Endothelial cell (in vitro differentiated cells): ENCODE measurements around the gene CXCR2. TPM values are rescaled to one million over a fixed set of nuclear protein-coding genes. Genes with fewer than 3 reads are reported as not detected.
"Not testable (repeated sequence)": the region's sequence is repeated elsewhere in the genome, so short reads cannot be mapped to it uniquely, and the experiment has no call there.

Experiments used
- DNase-seq: peaks from one replicate; pipeline ENCODE4 v3.0.0; 2021; ENCODE audit warnings: low spot score
- H3K27ac Mint-ChIP-seq: one replicate; pipeline ENCODE4 v1.8.0; 2021; ENCODE audit warnings: mixed read lengths, inconsistent platforms; ENCODE audit not compliant: unreplicated experiment
- H3K27me3 Mint-ChIP-seq: one replicate; pipeline ENCODE4 v1.8.0; 2021; ENCODE audit warnings: mild to moderate bottlenecking, moderate library complexity, mixed read lengths, inconsistent platforms; ENCODE audit not compliant: unreplicated experiment
- H3K36me3 Mint-ChIP-seq: one replicate; pipeline ENCODE4 v1.8.0; 2021; ENCODE audit warnings: mild to moderate bottlenecking, low read depth, mixed read lengths, inconsistent platforms; ENCODE audit not compliant: unreplicated experiment
- H3K4me1 Mint-ChIP-seq: one replicate; pipeline ENCODE4 v1.8.0; 2021; ENCODE audit warnings: mild to moderate bottlenecking, mixed read lengths, inconsistent platforms; ENCODE audit not compliant: unreplicated experiment
- H3K4me3 Mint-ChIP-seq: one replicate; pipeline ENCODE4 v1.8.0; 2021; ENCODE audit warnings: mild to moderate bottlenecking, mixed read lengths, inconsistent platforms; ENCODE audit not compliant: unreplicated experiment
- H3K9me3 Mint-ChIP-seq: one replicate; pipeline ENCODE4 v1.8.0; 2021; ENCODE audit warnings: mixed read lengths, inconsistent platforms; ENCODE audit not compliant: unreplicated experiment
- total RNA-seq: library from RNA; stranded (reverse); fragmentation: NEBNext Ultra II Directional; extraction: Animal tissue kit (Norgen Biotek cat#: 25700); gene quantifications from one replicate; pipeline ENCODE4 v1.2.1, GENCODE V29; 2021; ENCODE audit not compliant: unreplicated experiment
- TF ChIP-seq, protein P1 (sequence below): fragments of 200-600 bp; sonication (generic); IDR thresholded peaks from one replicate; pipeline ENCODE4 v1.5.0; 2021; ENCODE audit warnings: antibody characterized with exemption; ENCODE audit not compliant: unreplicated experiment

The CXCR2 gene
- total RNA-seq, 1 donor from 2014 or later: 0.49 TPM

DNA sequence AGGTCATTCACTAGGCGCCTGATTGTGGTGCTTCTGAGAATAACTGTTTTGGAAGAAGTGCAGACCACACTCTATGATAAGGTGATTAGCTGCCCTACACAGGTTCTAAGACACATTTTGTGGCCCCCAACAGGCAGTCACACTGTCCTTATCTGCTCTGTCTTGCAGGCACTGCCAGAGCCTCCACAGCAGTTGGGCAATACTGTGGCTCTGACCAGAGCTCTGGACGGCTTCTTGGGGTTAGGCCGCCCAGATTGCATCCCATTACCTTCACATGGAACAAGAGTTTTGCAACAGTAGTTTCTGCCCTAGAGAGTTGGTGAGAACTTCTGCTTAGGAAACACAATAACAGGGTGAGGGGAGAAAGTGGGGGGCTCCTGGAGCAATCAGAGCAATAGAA is 34.1 kb upstream of the CXCR2 start:
- H3K27ac Mint-ChIP-seq: no peak overlapping the region
- no peak overlapping the region for H3K4me3 Mint-ChIP-seq
- H3K27me3 Mint-ChIP-seq: peaks cover 12% of the 10 kb centered on the region
- TF ChIP-seq, protein P1, sequence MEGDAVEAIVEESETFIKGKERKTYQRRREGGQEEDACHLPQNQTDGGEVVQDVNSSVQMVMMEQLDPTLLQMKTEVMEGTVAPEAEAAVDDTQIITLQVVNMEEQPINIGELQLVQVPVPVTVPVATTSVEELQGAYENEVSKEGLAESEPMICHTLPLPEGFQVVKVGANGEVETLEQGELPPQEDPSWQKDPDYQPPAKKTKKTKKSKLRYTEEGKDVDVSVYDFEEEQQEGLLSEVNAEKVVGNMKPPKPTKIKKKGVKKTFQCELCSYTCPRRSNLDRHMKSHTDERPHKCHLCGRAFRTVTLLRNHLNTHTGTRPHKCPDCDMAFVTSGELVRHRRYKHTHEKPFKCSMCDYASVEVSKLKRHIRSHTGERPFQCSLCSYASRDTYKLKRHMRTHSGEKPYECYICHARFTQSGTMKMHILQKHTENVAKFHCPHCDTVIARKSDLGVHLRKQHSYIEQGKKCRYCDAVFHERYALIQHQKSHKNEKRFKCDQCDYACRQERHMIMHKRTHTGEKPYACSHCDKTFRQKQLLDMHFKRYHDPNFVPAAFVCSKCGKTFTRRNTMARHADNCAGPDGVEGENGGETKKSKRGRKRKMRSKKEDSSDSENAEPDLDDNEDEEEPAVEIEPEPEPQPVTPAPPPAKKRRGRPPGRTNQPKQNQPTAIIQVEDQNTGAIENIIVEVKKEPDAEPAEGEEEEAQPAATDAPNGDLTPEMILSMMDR: no peak
- no peaks in the 10 kb centered on the region for H3K4me1 Mint-ChIP-seq
- H3K9me3 Mint-ChIP-seq: no peaks in the 10 kb centered on the region
- no peak for DNase-seq
- H3K36me3 Mint-ChIP-seq: no peaks in the 10 kb centered on the region

DNA sequence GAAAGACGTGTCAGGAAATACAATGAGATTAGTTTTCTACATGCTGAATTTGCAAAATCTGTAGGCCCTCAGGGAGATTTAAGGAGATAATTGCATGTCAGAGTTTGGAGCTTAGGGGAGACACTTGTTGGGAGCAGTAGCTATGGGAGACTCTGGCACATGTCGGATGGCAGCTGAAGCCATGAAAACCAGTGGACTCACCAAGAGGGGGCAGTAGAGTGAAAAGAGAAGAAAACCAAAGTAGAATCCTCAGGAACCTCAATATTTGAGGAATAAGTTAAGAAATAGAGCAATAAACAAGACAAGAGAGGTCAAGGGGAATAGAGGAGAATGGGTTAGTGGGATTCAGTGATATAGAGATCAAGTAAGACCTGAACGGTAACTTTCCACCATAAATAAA is 31.9 kb upstream of the CXCR2 start:
- no peak for DNase-seq
- TF ChIP-seq, protein P1: no peak
- Mint-ChIP-seq H3K36me3 (no peaks in the 10 kb centered on the region), H3K4me1 (no peaks in the 10 kb centered on the region), H3K4me3 (no peak overlapping the region), H3K27ac (no peak overlapping the region), H3K27me3 (peaks cover 9% of the 10 kb centered on the region), H3K9me3 (no peaks in the 10 kb centered on the region)

DNA sequence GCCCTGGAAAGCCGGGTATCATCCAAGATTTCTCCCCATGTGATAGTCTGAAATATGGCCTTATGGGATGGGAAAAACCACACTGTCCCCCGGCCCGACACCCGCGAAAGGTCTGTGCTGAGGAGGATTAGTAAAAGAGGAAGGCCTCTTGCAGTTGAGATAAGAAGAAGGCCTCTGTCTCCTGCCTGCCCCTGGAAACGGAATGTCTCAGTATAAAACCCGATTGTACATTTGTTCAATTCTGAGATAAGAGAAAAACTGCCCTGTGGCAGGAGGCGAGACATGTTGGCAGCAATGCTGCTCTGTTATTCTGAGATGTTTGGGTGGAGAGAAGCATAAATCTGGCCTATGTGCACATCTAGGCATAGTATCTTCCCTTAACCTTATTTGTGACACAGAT is 30.0 kb upstream of the CXCR2 start:
- TF ChIP-seq, protein P1: no peak
- Mint-ChIP-seq H3K4me3 (no peak overlapping the region), H3K36me3 (no peaks in the 10 kb centered on the region), H3K27me3 (peaks cover 4% of the 10 kb centered on the region), H3K27ac (no peak overlapping the region), H3K4me1 (no peaks in the 10 kb centered on the region), H3K9me3 (no peaks in the 10 kb centered on the region)
- no peak for DNase-seq

DNA sequence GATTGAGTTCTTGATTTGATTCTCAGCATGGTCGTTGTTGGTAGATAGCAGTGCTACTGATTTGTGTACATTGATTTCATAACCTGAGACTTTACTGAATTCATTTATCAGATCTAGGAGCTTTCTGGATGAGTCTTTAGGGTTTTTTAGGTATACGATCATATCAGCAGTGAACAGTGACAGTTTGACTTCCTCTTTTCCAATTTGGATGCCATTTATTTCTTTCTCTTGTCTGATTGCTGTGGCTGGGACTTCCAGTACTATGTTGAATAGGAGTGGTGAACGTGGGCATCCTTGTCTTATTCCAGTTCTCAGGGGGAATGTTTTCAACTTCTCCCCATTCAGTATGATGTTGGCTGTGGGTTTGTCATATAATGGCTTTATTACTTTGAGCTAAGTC is 27.9 kb upstream of the CXCR2 start:
- Mint-ChIP-seq H3K36me3 (no peaks in the 10 kb centered on the region), H3K4me3 (no peak overlapping the region), H3K27me3 (peaks cover 3% of the 10 kb centered on the region), H3K9me3 (no peaks in the 10 kb centered on the region), H3K4me1 (no peaks in the 10 kb centered on the region), H3K27ac (no peak overlapping the region)
- DNase-seq: no peak
- TF ChIP-seq, protein P1: no peak

DNA sequence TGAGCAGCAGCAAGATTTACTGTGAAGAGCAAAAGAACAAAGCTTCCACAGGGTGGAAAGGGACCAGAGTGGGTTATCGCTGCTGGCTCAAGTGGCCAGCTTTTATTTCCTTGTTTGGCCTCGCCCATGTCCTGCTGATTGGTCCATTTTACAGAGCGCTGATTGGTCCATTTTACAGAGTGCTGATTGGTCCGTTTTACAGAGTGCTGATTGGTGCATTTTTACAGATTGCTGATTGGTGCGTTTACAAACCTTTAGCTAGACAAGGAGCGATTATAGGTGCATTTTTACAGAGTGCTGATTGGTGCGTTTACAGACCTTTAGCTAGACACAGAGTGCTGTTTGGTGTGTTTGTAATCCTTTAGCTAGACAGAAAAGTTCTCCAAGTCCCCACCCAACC is 17.0 kb upstream of the CXCR2 start:
- not testable (repeated sequence) for DNase-seq, H3K27me3 Mint-ChIP-seq
- peaks cover 13% of the 10 kb centered on the region for H3K9me3 Mint-ChIP-seq

DNA sequence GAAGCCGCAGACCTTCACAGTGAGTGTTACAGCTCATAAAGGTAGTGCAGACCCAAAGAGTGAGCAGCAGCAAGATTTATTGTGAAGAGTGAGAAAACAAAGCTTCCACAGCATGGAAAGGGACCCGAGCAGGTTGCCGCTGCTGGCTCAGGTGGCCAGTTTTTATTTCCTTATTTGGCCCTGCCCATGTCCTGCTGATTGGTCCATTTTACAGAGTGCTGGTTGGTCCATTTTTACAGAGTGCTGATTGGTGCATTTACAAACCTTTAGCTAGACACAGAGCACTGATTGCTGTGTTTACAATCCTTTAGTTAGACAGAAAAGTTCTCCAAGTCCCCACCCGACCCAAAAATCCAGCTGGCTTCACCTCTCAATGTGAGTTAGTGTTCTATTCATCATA is 4.0 kb upstream of the CXCR2 start:
- H3K9me3 Mint-ChIP-seq, H3K27ac Mint-ChIP-seq, H3K36me3 Mint-ChIP-seq, H3K27me3 Mint-ChIP-seq, H3K4me3 Mint-ChIP-seq, DNase-seq: not testable (repeated sequence)
- peaks cover 18% of the 10 kb centered on the region for H3K4me1 Mint-ChIP-seq

More for the DNA sequence above, 17.0 kb upstream of the CXCR2 start:
- not testable (repeated sequence) for H3K4me3 Mint-ChIP-seq, H3K36me3 Mint-ChIP-seq, H3K27ac Mint-ChIP-seq, H3K4me1 Mint-ChIP-seq

DNA sequence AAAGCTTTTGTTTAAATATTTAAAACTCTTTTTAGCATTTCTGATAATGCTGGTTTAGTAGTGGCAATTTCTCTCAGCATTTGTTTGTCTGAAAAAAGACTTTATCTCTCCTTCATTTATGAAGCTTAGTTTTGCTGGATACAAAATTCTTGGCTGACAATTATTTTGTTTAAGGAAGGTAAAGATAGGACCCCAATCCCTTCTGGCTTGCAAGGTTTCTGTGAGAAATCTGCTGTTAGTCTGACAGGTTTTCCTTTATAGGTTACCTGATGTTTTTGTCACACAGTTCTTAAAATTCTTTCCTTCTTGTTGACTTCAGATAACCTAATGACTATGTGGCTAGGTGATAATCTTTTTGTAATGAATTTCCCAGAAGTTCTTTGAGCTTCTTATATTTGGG is 3.5 kb upstream of the CXCR2 start:
- H3K4me1 Mint-ChIP-seq: peaks cover 18% of the 10 kb centered on the region
- H3K4me3 Mint-ChIP-seq, H3K27me3 Mint-ChIP-seq, H3K27ac Mint-ChIP-seq, DNase-seq, H3K9me3 Mint-ChIP-seq, H3K36me3 Mint-ChIP-seq: not testable (repeated sequence)
